ENCODE data around the gene CSNK1A1.
"Not testable (repeated sequence)": the region's sequence is repeated elsewhere in the genome, so short reads cannot be mapped to it uniquely, and the experiment has no call there.

CSNK1A1 gene

DNA sequence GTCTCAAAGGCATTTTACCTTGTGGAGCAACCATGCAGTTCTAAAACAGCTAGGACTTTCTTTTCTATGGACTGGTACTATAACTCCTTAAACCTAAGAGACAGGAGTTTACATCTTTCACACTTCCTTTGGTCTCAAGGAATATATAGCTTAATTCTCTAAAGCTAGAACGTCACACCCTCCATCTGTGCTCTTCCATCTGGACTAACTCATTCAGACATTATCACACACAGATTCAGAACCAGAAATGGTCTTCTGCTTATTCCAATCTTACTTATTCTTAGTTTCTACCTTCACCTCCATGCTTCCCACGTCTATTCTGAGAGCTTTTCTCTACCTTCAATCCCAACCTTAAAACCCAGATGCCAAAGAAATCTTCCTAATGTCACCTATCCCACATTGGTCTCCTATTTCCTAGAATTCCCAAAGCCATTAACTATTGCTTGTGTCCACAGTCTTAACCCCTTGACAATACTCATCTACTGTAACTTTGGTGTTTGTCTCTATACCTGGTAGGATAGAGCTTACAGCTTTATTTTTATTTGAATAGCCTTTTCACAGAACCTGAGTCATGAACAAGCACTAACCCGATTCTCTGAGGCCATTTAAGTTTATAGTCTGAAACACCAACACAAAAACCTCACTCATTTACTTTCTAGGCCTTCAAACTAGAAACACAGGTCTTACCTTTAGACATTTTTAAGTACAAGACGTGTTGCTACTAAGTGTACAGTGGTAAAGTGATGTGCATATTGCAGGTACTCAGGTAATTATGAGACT, 22.8 kb downstream of the CSNK1A1 start:
- DNase-seq, result no peak

DNA sequence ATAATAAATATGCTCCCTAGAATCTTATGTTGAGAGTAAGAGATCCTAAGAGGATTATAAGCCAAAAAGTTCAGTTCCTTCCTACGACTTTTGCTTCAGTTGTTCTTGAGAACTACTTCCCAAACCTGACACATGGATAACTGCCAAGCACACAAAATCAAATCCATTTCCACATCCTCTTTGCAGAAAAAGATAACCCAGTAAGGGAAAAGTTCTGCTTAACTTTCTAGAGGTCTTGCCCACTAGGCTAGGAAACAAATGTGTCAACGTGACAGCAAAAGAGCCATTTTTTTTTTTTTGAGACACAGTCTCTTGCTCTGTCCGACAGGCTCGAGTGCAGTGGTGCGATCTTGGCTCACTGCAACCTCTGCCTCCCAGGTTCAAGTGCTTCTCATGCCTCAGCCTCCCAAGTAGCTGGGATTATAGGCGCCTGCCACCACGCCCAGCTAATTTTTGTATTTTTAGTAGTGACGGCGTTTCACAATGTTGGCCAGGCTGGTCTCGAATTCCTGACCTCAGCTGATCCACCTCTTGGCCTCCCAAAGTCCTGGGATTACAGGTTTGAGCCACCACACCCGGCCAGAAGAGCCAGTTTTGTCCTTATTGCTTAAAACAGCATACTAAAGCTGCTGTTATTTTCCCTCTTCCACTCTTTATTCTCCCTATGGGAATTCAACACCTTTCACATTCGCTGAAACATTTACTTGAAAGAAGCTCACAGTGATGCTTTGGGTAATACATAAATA, 24.2 kb downstream of the CSNK1A1 start:
- DNase-seq, result no peak

DNA sequence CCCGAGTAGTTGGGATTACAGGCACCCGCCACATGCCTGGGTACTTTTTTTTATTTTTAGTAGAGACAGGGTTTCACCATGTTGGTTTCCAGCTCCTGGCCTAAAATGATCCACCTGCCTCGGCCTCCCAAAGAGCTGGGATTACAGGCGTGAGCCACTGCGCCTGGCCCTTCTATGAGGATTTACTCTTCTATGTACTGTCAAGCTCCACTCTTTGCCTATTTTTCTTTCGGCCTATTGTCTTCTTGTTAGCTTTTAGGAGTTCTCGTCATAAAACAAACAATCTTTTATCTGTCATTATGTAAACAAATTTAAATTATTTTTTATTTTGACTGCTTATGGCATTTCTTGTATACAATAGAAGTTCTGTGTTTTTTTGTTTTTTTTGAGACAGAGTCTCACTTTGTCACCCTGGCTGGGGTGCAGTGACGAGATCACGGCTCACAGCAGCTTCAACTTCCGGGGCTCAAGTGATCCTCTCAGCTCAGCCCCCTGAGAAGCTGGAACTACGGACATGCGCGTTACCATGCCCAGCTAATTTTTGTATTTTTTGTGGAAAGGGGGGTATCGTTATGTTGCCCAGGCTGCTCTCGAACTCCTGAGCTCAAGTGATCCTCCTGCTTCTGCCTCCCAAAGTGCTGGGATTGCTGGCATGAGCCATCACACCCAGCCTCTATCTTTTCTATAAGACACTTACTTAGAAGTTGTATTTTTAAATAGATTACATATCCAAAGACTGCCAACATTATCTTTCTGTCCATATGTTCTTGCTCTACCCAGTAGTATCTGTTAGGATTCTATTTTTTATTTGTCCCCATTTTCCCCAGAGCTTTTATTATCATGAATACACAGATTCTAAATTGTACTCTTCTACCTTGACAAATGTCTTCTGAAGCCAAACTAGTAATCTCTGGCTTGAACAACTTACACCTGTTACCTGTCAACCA, 29.2 kb downstream of the CSNK1A1 start:
- no peak for DNase-seq

DNA sequence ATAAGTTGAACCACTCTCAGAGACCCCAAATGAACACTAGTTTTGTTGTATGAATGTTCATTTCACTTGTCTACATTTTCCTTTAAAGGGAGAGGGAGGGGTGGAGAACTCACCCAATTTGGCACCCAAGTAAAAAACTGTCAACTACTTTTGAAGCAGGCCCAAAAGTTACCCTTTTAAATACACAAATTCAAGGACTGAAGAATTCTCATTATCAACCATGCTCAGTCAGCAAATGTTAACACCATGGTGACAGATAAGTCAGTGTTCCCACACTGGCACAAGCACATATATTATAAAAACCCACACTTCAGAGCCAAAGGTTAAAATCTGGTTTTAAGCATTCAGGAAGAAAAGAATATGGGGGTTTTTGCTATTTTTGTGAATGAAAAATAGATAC, 31.6 kb downstream of the CSNK1A1 start:
- DNase-seq, result no peak

DNA sequence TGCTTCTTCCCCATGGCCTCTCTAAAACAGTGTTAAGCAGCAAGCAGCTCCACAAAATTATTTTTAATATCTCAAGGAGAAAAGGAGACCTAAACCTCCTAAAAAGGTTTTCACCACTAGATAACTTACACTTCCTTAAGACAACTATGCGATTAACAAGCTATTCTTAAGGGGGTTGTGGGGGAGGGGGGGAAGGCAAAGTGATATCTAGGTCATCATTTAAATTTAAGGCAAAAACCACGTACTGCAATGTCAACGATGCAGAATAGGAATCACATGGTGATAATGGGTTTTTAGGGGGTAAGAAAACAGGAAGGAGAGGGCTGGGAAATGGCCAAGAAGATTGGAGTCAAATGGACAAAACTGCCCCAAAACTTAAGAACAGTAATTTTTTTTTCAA, 32.6 kb downstream of the CSNK1A1 start:
- DNase-seq, result peak in 1 of 14 donors; percentile 13

DNA sequence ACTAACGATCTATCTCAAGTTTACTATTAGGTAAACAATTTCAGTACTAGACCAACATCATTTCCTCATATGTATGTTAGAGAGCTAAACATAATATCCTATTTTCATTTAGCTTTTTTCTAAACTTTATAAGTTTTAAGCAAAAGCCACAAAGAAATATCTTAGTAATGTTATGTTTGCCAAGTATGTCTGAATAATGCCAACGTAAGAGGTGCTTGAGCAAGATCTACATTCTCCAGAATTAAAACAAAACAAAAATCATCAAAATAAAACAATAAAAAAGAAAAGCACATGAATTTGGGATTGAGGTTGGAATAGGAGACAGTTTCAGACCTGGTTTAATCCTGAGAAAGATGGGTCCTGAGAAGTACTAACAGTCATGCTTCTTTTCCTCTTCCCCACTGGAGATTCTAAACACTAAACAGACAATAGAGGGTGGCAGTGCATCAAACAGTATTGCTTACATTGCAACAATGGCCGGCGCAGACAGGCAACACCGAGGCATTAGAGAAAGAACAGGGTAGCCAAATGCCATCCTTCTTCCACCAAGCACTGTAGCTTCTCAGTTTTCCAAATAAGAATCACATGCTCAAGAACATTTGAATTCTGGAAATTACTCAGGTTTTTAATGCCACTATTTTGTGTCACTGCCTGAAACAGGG, 33.6 kb downstream of the CSNK1A1 start:
- peak in 7 of 14 donors; percentile 3 to 70 (median 7) for DNase-seq

DNA sequence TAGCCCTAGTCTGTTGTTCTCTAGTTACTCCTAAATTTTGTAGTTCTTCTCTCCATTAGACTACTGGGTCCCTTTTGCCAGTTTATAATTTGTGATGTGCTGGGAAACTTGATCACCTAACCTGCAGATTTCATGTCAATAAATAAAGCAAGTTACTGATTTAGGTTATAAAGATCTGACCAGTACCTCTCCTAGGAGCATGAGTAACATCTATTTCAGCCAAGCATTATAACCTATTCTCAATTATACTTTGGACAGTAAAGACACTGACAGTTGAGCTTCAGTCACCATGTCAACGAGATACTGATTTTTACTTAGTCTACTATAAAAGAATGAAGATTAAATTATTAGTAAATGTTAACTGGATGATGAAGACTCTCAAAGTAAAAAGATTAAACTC, 36.7 kb downstream of the CSNK1A1 start:
- no peak for DNase-seq

DNA sequence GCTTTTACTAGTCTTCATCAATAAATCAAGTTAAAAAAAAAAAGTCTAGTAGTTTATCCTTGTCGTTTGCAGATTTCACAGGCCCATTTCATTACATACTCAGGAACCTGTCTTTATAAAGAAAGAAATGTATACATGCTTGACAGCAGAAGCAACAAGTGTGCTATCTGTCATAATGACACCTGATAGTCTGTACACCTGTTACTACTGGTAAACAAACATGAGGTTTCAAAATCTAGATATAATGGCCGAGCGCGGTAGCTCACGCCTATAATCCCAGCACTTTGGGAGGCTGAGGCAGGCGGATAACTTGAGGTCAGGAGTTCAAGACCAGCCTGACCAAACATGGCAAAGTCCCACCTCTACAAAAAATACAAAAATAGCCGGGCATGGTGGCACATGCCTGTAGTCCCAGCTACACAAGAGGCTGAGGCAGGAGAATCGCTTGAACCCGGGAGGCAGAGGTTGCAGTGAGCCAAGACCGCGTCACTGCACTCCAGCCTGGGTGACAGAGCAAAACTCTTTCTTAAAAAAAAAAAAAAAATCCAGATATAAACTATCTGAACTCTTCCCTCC, 37.8 kb downstream of the CSNK1A1 start:
- not testable (repeated sequence) for DNase-seq

DNA sequence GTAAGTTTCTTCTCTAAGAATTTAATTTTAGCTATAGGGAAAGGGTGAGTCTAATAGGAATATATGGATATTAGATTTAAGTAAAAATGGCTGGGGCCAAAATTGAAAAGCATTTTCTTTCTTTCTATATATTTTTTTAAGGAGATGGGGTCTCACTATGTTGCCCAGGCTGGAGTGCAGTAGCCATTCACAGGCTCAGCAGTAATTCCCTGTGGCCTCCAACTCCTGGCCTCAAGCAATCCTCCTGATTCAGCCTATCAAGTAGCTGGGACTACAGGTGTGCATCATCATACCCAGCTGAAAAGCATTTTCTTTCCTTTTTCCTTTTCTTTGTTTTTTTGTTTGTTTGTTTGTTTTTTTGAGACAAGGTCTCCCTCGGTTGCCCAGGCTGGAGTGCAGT, 41.1 kb downstream of the CSNK1A1 start:
- DNase-seq, result no peak

DNA sequence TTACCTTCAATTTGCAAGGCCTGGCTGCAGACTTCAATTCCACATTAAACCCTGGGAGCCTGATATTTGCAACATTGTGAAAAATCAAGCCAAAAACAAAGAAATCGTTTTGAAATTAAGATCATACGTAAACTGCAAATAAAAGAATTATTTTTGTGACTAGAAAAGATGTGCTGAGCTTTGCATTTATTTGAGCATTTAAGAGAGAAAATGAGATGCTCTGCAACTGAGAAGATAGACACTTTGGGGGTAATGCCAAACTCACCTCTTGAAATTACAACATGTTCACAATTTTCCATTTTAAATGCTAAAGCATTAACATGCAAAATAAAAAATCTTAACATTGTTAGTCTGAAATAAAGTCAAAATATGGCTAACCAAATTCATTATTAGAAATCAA, 46.6 kb downstream of the CSNK1A1 start:
- no peak for DNase-seq

DNA sequence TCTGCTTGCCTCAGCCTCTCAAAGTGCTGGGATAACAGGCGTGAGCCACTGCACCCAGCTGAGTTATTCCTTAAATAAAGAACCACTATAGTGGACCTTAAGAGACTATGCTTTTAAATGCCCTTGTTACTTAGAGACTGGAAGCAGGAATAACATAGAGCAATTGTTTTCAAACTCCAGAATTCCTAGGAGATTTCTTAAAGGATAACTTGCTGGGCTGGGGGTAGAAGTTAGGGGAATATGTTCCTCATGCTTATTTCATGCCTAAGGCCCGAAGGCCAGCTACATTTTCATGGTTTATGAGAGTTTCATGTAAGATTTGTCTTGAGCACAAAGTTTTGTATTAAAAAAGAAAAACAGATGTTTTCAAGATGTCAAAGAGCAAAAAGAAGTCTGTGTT, 48.2 kb downstream of the CSNK1A1 start:
- no peak for DNase-seq

DNA sequence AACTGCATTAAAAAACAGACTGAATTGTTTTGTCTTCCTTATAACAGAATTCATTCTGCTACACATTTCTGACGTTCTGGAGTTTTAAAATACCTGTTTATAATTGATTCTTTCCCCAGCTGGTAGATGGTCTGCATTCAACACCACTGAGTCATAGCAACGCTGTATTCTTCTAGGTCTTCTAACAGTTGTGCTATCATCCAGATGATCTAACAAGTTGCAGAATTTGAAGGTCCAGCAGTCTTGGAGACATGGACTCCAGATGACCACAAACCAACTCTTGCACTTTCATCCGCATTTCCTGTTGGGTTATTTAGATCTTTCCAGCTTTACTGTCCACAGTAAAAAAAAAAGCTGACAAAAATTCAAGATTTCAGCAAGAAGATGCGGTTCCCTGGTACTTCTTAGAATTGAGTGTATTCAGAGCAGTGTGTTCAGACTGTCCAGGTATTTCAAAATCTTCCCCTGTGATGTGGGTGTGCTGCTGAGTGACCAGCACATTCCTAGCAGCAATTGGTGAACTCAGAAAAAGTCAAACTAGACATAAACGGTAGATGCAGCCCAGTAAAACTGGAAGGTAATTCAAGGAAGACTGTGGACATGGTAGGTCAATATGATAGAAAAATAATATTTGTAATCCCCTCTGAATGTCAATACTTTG, 50.2 kb downstream of the CSNK1A1 start:
- DNase-seq, result no peak

DNA sequence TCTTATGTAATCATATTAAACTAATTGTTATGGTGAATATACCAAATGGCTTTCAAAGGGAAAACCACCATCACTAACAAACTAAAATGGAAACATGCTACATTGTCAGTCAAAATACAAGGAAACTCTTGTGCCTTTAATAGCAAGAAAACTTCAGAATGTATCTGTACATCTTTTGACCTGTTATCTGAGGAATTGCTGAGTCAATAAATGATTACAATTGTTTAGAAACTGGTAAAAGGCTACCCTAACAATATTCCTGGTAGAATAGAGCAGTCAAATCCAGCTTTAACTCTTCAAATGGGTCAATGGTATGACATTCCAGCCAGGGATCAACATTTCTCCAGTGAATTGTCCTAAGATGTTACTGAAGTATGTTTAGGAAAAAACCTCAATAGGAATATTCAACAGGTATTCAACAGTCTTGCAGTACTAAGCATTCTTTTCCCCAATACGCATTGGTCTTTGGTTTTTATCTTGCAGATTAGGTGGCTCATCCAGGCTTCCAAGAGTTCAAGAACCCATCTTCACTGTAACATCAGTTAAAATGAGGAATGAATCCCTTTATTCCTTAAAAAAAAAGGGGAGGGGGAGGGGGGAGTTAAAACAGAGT, 52.4 kb downstream of the CSNK1A1 start:
- no peak for DNase-seq

DNA sequence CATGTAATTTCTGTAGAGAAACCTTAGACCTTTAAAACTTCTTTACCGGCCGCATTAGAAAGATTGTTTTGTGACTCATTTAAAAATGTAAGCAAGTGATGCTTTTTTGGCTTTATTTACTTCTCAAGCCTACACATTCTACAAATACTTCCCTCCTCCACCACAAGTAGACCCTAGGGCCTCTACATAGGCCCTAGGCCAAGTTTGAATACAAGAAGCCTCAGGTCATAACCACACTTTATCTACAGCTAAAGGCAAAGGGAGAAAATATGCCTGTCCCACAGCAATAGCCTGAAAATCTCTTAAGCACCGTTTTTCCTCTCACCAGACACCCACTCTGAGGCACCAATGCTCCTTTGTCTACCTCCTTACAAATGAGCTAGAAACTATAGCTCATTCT, 53.9 kb downstream of the CSNK1A1 start:
- DNase-seq, result no peak

DNA sequence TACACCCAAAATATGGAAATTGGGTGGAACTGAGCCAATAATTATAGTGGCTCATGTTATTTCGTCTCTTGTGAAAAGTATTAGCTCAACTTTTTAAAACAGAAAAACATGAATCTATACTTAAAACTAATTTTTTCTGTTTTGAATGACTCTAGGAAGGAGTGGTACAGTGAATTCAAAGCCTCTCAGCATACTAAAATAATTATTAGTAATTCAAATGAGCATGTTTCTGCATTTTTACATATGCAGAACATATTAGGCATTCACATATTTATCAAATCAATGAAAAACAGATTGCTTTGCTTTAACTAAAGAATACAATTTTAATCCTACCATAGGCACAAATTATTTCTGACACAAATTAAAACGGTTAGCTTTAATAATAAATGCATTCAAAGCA, 54.3 kb downstream of the CSNK1A1 start:
- no peak for DNase-seq

DNA sequence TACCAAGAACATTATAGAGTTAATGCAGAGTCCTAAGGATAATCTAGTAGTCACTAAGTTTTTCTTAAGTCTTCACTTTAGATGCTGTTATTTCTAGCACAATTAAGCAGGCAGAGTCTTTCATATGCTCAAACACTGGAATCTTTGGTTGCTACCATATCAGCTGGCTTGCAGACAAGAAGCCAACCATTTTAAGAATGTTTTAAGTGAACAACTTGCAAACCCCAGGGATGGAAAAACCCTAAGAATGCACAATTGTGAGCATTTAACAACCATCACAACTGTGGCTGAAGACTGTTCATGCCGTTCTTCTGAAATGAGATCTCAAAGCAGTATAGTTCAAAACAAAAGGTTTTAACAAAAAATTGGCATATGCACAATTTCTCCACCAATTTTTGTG, 55.1 kb downstream of the CSNK1A1 start:
- no peak for DNase-seq

DNA sequence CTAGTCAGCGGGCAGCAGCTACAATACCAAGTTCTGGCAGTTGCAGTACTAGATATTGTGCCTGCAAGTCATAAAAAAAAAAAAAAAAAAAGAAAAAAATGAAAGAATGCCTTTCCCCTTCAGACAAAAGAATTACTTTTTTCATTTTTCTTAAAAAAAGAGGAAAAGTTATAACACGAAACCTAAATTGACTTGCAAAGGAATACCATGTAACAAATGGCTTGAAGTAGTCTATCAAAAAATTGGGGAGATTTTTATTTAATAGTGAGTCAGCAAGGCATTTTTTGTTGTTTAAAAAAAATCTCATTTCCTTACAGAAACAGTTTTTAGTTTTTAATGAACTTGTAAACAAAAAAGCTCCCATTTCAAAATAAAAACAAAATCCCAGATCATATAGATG, 55.6 kb downstream of the CSNK1A1 start:
- DNase-seq, result no peak

DNA sequence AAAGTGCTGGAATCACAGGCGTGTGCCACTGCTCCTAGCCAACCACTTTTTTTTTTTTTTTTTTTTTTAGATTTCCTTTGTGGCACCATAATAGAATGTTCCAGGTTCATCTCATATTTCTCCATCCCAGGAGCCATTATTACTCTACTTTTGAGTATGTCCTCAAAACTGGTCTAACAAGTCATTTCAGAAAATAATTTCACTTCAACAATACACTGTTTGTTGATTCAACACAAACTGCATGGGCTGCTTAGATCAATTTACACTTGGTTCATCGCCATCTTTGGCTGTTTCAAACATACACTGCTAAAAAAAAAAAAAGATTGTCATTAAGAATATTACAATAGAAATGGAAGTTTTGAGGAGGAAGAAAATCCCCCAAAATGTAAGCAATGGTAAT, 57.9 kb downstream of the CSNK1A1 start:
- no peak for DNase-seq

DNA sequence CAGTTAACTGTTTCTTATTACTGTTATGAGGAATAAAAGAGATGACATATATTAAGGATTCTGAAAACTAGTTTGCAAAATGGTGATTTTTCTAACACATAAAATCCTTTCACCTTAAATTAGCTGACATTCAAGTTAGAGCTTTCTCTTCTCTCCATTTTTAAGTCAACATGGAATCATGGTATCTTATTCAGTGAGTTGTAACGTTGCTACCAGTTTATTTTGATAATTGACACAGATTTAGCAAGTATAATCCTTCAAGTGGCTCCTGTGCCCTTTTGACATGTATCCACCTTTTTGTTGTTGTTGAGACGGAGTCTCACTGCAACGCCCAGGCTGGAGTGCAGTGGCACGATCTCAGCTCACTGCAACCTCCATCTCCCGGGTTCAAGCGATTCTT, 58.5 kb downstream of the CSNK1A1 start:
- DNase-seq, result no peak

DNA sequence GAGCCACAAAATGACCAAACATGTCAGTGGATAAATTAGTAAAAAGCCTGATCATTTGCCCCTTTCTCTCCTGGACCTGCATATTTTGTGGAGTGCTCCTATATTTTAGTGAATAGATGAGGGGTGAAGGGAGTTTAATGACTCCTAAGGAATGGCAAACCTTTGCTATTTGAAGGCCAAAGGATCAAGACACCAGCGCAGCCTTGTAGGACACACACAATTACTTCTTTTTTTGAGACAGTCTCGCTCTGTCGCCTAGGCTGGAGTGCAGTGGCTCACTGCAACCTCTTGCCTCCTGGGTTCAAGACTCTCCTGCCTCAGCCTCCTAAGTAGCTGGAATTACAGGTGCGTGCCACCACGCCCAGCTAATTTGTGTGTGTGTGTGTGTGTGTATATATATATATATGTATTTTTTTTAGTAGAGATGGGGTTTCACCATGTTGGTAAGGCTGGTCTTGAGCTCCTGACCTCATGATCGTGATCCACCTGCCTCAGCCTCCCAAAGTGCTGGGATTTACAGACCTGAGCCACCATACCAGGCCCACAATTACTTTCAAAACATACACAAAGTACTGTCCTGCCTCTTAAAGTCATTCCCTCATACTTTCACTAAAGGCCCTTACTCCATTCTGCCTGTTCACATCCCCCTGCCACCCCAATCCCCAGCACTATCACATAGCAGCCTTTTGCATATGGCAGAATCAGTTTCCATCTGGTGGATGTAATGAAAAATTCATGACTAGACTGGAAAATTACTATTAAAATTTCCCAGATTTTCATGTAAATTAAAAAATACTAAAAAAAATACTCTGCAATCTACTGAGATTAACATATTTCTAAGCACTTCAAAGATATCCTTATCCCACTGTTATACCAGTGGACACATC, 60.4 kb downstream of the CSNK1A1 start:
- DNase-seq, result no peak

All from C1 segment of cervical spinal cord (tissue), 14 donors.